ENCODE results near the gene RNU6-9. TPM values are rescaled to one million over a fixed set of nuclear protein-coding genes. Genes with fewer than 3 reads are reported as not detected.

The RNU6-9 gene
- total and polyA plus RNA-seq, 2 experiments from 2014 or later = not detected

DNA sequence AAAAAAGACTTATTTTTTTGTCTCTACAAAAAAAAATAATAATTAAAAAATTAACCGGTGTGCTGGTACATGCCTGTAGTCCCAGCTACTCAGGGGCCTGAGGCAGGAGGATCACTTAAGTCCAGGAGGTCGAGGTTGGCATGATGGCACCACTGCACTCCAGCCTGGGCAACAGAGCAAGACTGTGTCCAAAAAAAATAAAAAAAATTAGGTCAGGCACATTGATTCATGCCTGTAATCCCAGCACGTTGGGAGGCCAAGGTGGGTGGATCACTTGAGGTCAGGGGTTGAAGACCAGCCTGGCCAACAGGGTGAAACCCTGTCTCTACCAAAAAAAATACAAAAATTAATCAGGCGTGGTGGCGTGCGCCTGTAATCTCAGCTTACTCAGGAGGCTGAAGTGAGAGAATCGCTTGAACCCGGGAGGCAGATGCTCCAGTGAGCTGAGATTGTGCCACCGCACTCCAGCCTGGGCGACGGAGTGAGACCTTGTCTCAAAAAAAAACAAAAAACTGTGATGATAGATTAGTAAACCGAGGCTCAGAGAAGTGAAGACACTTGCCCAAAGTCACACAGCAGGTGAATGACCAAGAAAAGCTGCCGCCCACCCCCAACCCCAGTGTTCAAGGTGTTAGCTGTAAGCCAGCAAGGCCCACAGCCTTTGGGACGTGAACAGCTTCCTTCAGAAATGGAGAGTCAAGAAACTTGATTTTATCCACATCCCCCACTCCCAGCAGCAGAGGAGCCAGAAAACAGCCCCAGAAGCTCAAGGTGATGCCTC is 9.4 kb downstream of the RNU6-9 start:
- H3K4me1 ChIP-seq (ENCODE audit: low read depth) = no peaks in the 10 kb centered on the region
- no peaks in the 10 kb centered on the region for H3K9me3 ChIP-seq (ENCODE audit: low read depth)
- H3K27ac ChIP-seq = no peak overlapping the region
- DNase-seq (ENCODE audit: low read depth in 1 of 2, low spot score in 1 of 2) = no peak
- H3K27me3 ChIP-seq = no peaks in the 10 kb centered on the region
- H3K4me3 ChIP-seq = no peak overlapping the region
- no peaks in the 10 kb centered on the region for H3K36me3 ChIP-seq
- TF ChIP-seq, protein P1, sequence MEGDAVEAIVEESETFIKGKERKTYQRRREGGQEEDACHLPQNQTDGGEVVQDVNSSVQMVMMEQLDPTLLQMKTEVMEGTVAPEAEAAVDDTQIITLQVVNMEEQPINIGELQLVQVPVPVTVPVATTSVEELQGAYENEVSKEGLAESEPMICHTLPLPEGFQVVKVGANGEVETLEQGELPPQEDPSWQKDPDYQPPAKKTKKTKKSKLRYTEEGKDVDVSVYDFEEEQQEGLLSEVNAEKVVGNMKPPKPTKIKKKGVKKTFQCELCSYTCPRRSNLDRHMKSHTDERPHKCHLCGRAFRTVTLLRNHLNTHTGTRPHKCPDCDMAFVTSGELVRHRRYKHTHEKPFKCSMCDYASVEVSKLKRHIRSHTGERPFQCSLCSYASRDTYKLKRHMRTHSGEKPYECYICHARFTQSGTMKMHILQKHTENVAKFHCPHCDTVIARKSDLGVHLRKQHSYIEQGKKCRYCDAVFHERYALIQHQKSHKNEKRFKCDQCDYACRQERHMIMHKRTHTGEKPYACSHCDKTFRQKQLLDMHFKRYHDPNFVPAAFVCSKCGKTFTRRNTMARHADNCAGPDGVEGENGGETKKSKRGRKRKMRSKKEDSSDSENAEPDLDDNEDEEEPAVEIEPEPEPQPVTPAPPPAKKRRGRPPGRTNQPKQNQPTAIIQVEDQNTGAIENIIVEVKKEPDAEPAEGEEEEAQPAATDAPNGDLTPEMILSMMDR (IDR thresholded peaks at IDR 0.05; ENCODE audit: low read depth, low read length) = no peak

DNA sequence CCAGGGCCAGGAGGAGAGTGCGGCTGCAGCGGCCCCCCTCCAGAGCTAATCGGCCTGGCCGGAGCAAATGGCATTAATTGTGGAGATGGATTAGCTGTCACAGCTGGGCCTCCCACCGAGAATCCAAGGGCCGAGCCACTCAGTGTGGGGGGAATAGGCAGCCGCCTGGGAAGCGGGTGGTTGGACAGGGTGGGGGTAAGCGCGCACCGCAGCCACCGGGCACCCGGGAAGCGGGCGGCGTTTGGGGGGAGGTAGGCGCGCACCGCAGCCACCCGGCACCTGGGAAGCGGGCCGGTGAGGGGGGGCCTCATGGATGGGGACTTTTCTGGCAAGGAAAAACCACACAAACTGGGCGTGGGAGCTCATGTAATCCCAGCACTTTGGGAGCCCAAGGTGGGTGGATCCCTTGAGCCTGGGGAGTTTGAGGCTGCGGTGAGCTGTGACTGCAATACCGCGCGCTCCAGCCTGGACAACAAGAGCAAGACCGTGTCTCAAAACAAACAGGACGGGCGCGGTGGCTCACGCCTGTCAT is 10.0 kb downstream of the RNU6-9 start:
- no peak overlapping the region for H3K27ac ChIP-seq
- no peaks in the 10 kb centered on the region for H3K4me1 ChIP-seq (ENCODE audit: low read depth)
- no peaks in the 10 kb centered on the region for H3K36me3 ChIP-seq
- TF ChIP-seq, protein P1 (IDR thresholded peaks at IDR 0.05; ENCODE audit: low read depth, low read length) = no peak
- H3K4me3 ChIP-seq = no peak overlapping the region
- no peaks in the 10 kb centered on the region for H3K9me3 ChIP-seq (ENCODE audit: low read depth)
- no peaks in the 10 kb centered on the region for H3K27me3 ChIP-seq
- no peak for DNase-seq (ENCODE audit: low read depth in 1 of 2, low spot score in 1 of 2)

DNA sequence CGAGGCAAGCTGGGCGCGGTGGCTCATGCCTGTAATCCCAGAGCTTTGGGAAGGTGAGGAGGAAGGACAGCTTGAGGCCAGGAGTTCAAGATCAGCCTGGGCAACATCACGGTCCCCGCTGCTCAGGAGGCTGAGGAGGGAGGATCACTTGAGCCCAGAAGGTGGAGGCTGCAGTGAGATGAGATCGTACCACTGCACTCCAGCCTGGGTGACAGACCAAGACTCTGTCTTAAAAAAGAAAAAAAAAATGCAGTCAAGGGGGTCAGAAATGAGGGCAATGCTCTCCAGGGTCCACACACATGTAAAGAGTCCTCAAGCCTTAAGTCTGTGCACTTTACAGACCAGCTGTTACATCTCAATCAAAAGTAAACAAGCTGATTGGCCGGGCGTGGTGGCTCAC is 11.3 kb downstream of the RNU6-9 start:
- TF ChIP-seq, protein P1 (IDR thresholded peaks at IDR 0.05; ENCODE audit: low read depth, low read length) = no peak
- Histone ChIP-seq H3K36me3 (no peaks in the 10 kb centered on the region), H3K27ac (no peak overlapping the region), H3K4me1 (ENCODE audit: low read depth) (no peaks in the 10 kb centered on the region), H3K4me3 (no peak overlapping the region), H3K27me3 (no peaks in the 10 kb centered on the region), H3K9me3 (ENCODE audit: low read depth) (no peaks in the 10 kb centered on the region)
- no peak for DNase-seq (ENCODE audit: low read depth in 1 of 2, low spot score in 1 of 2)

DNA sequence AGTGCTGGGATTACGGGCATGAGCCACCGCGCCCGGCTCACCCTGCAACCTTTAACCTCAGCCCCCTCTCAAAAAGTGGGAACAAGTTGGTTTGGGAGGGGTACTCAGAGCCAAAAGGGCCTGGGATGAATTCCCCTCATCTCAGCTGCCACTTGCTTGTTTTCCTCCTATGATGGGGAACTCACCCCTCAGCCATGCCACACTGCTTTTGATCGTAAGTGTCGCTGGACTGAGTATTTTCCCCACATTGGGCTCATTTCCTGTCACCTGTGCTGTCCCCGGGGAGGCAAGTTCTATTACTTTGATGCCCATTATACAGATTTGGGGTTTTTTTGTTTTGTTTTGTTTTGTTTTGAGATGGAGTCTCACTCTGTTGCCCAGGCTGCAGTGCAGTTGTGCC is 13.2 kb downstream of the RNU6-9 start:
- Histone ChIP-seq H3K9me3 (ENCODE audit: low read depth) (no peaks in the 10 kb centered on the region), H3K4me3 (no peak overlapping the region), H3K27ac (no peak overlapping the region), H3K36me3 (no peaks in the 10 kb centered on the region), H3K4me1 (ENCODE audit: low read depth) (no peaks in the 10 kb centered on the region), H3K27me3 (no peaks in the 10 kb centered on the region)
- DNase-seq (ENCODE audit: low read depth in 1 of 2, low spot score in 1 of 2) = no peak
- TF ChIP-seq, protein P1 (IDR thresholded peaks at IDR 0.05; ENCODE audit: low read depth, low read length) = no peak

DNA sequence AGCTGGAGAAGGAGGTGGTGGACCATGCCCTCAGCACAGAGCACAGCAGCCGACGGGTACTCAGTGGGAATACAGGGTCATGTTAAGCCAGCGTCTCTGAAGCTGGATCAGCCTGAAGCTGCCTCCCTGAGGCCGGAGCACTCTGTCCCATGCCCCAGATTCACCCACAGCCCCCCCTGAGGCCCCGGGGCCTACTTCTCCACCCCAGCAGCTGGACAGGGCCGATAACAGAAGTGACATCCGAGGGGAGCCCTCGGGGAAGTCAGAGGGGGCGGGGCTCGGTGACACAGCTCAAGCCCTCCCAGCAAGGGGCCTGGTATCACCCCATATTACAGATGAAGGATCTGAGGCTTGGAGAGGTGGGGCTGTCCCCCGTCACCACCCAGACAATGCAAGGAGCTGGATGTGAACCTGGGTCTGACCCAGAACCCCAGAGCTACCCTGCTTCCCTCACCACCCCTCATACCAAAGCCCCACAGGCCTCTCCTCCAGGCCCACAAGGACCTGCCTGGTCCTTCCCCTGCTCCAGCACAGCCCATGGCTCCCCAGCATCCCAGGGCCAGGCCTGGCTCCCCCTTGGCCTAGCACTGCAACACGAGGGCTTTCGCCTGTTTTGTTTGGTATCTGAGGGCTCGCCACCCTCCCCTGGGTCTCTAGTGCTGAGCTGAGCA is 14.0 kb downstream of the RNU6-9 start:
- no peak overlapping the region for H3K27ac ChIP-seq
- H3K4me1 ChIP-seq (ENCODE audit: low read depth) = no peaks in the 10 kb centered on the region
- H3K4me3 ChIP-seq = no peak overlapping the region
- DNase-seq (ENCODE audit: low read depth in 1 of 2, low spot score in 1 of 2) = no peak
- no peaks in the 10 kb centered on the region for H3K27me3 ChIP-seq
- TF ChIP-seq, protein P1 (IDR thresholded peaks at IDR 0.05; ENCODE audit: low read depth, low read length) = no peak
- no peaks in the 10 kb centered on the region for H3K9me3 ChIP-seq (ENCODE audit: low read depth)
- no peaks in the 10 kb centered on the region for H3K36me3 ChIP-seq
